SK-N-MC (cell line): Measurements from ENCODE around the gene SELENOV.

Source experiments
- EZH2 ChIP-seq: fragments of 200-600 bp; sonication (generic); IDR thresholded peaks from one replicate; pipeline ENCODE4 v1.6.1; 2017; ENCODE audit warnings: antibody characterized with exemption
- FOXP2 ChIP-seq: optimal IDR thresholded peaks from 2 replicates; pipeline ENCODE3; 2011; ENCODE audit warnings: mild to moderate bottlenecking, moderate library complexity; ENCODE audit not compliant: insufficient read depth; ENCODE audit errors: extremely low read length, control extremely low read depth
- POLR2AphosphoS5 ChIP-seq: IDR thresholded peaks from 2 replicates; pipeline ENCODE4 v1.6.1; 2012; ENCODE audit warnings: mild to moderate bottlenecking, low read depth, low read length, borderline replicate concordance

DNA sequence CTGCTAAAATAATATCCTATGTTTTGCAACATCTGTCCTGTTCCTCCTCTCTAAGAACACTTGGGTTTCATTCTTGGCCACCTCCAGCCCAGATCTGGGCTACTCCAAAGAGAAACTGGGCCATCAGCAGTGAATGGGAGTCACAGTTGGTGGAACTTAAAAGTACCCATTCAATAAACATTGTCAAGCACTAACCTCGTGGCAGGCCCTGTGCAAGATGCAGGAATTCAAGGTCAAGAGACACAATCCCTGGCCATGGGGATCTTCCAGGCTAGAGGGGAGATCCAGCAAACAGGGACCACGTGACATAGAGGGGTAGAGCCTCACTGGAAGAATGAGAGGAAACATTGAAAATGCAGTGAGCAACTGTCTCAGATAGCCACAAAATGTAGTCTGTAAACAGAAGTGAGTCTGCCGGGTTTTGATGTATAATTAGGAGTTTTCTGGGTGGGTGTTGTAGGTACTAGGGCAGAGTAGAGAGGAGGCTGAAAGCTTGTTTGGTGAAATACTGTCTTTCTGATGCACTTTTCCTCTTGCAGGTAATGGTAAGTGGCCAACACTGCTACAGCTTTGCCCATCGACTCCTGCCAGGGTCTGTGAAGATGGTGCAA is 39.9 kb downstream of the SELENOV start:
- TF ChIP-seq POLR2AphosphoS5 (no peak), EZH2 (no peak), FOXP2 (no peak)
